Endothelial cell (in vitro differentiated cells): ENCODE measurements around the gene DENND1A. TPM values are rescaled to one million over a fixed set of nuclear protein-coding genes. Genes with fewer than 3 reads are reported as not detected.

Experiments used
- DNase-seq: peaks from one replicate; pipeline ENCODE4 v3.0.0; 2021; ENCODE audit warnings: low spot score
- H3K27ac Mint-ChIP-seq: one replicate; pipeline ENCODE4 v1.8.0; 2021; ENCODE audit warnings: mixed read lengths, inconsistent platforms; ENCODE audit not compliant: unreplicated experiment
- H3K27me3 Mint-ChIP-seq: one replicate; pipeline ENCODE4 v1.8.0; 2021; ENCODE audit warnings: mild to moderate bottlenecking, moderate library complexity, mixed read lengths, inconsistent platforms; ENCODE audit not compliant: unreplicated experiment
- H3K36me3 Mint-ChIP-seq: one replicate; pipeline ENCODE4 v1.8.0; 2021; ENCODE audit warnings: mild to moderate bottlenecking, low read depth, mixed read lengths, inconsistent platforms; ENCODE audit not compliant: unreplicated experiment
- H3K4me1 Mint-ChIP-seq: one replicate; pipeline ENCODE4 v1.8.0; 2021; ENCODE audit warnings: mild to moderate bottlenecking, mixed read lengths, inconsistent platforms; ENCODE audit not compliant: unreplicated experiment
- H3K4me3 Mint-ChIP-seq: one replicate; pipeline ENCODE4 v1.8.0; 2021; ENCODE audit warnings: mild to moderate bottlenecking, mixed read lengths, inconsistent platforms; ENCODE audit not compliant: unreplicated experiment
- H3K9me3 Mint-ChIP-seq: one replicate; pipeline ENCODE4 v1.8.0; 2021; ENCODE audit warnings: mixed read lengths, inconsistent platforms; ENCODE audit not compliant: unreplicated experiment
- total RNA-seq: library from RNA; stranded (reverse); fragmentation: NEBNext Ultra II Directional; extraction: Animal tissue kit (Norgen Biotek cat#: 25700); gene quantifications from one replicate; pipeline ENCODE4 v1.2.1, GENCODE V29; 2021; ENCODE audit not compliant: unreplicated experiment
- TF ChIP-seq, protein P1 (sequence below): fragments of 200-600 bp; sonication (generic); IDR thresholded peaks from one replicate; pipeline ENCODE4 v1.5.0; 2021; ENCODE audit warnings: antibody characterized with exemption; ENCODE audit not compliant: unreplicated experiment

Gene DENND1A
- total RNA-seq, 1 donor from 2014 or later = 14.1 TPM

DNA sequence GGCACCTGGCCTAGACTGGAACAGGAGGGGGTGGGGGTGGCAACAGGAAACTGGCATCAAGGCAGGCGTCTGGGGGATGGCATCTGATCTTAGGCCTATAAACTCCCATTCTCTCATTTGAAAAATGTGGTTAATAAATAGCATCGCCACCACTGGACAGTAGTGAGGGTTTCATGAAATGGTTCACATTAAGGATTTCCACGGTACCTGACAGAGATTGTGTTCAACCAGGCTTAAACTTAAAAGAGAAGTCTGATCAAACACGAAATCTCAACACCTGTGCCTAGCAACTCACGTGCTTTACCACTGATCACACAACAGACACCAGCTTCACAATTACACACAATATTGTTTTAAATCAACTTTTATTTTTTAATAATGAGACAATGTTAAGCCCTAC, 3.0 kb downstream of the DENND1A start:
- H3K4me3 Mint-ChIP-seq = no peak overlapping the region
- H3K4me1 Mint-ChIP-seq = peaks cover 48% of the 10 kb centered on the region

DNA sequence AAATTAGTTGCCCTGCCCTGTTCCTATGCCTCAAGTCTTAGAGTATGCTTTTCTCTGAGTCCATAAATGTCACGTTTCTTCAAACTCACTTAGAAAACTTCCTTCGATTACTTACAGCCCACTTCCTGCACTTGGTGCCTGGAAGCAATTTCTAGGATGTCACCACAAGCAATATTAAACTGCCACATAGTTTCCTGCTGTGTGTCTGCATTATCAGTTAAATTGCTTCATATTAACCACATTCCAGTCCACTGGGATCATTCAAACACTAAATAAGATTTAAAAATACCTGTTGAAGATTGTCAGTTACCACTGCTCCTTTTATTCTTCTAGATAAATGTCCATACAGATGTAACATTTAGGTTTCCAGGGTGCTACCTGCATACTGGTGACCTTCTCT, 4.1 kb downstream of the DENND1A start:
- no peaks in the 10 kb centered on the region for H3K9me3 Mint-ChIP-seq
- no peak overlapping the region for H3K4me3 Mint-ChIP-seq
- peaks cover 5% of the 10 kb centered on the region for H3K36me3 Mint-ChIP-seq
- no peak for DNase-seq
- no peak overlapping the region for H3K27ac Mint-ChIP-seq
- TF ChIP-seq, protein P1, sequence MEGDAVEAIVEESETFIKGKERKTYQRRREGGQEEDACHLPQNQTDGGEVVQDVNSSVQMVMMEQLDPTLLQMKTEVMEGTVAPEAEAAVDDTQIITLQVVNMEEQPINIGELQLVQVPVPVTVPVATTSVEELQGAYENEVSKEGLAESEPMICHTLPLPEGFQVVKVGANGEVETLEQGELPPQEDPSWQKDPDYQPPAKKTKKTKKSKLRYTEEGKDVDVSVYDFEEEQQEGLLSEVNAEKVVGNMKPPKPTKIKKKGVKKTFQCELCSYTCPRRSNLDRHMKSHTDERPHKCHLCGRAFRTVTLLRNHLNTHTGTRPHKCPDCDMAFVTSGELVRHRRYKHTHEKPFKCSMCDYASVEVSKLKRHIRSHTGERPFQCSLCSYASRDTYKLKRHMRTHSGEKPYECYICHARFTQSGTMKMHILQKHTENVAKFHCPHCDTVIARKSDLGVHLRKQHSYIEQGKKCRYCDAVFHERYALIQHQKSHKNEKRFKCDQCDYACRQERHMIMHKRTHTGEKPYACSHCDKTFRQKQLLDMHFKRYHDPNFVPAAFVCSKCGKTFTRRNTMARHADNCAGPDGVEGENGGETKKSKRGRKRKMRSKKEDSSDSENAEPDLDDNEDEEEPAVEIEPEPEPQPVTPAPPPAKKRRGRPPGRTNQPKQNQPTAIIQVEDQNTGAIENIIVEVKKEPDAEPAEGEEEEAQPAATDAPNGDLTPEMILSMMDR = no peak
- peaks cover 58% of the 10 kb centered on the region for H3K4me1 Mint-ChIP-seq
- peaks cover 6% of the 10 kb centered on the region for H3K27me3 Mint-ChIP-seq

More for the DNA sequence above, 3.0 kb downstream of the DENND1A start:
- peaks cover 8% of the 10 kb centered on the region for H3K27me3 Mint-ChIP-seq
- no peak for DNase-seq
- H3K36me3 Mint-ChIP-seq = peaks cover 5% of the 10 kb centered on the region
- H3K9me3 Mint-ChIP-seq = no peaks in the 10 kb centered on the region
- no peak overlapping the region for H3K27ac Mint-ChIP-seq
- TF ChIP-seq, protein P1 = no peak

DNA sequence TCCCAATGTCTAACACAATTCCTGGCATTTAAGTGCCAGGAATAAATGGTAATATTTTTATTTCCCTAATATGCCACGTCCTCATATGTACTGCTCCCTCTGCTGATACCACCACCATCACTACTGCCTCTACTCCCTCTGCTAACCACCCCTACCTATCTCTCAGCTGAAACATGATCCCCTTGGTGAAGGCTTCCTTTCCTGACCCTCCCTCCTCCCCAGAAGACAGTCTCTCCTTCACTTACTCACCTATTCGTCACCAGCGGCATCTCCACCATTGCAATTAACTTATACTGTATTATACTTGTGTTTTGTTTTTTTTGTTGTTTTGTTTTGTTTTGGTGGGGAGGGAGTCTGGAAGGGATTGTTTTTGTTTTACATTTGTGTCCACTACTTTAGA, 4.8 kb downstream of the DENND1A start:
- no peaks in the 10 kb centered on the region for H3K9me3 Mint-ChIP-seq
- TF ChIP-seq, protein P1 = no peak
- no peak overlapping the region for H3K27ac Mint-ChIP-seq
- peaks cover 54% of the 10 kb centered on the region for H3K4me1 Mint-ChIP-seq
- DNase-seq = no peak
- no peak overlapping the region for H3K4me3 Mint-ChIP-seq
- H3K36me3 Mint-ChIP-seq = peaks cover 5% of the 10 kb centered on the region
- peaks cover 3% of the 10 kb centered on the region for H3K27me3 Mint-ChIP-seq

DNA sequence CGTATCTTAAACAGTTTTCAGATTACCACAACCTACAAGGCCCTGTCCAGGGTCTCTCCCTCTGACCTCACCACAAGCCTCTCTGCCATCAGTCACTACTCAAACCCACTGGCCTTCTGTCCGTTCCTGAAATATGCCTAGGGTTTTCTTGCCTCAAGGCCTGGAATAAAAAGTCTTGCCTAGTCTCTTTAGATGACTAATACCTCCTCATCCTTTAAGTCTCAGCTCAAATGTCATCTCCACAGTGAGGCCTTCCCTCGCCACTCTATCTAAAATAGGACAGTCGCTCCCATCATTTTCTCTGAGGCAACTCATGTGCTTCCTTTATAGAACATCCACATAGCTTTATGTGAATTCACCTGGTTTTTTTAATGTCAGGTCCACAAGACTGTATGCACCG, 5.2 kb downstream of the DENND1A start:
- H3K27me3 Mint-ChIP-seq = peaks cover 3% of the 10 kb centered on the region
- TF ChIP-seq, protein P1 = no peak
- H3K27ac Mint-ChIP-seq = no peak overlapping the region
- no peak overlapping the region for H3K4me3 Mint-ChIP-seq
- H3K36me3 Mint-ChIP-seq = peaks cover 5% of the 10 kb centered on the region
- peaks cover 54% of the 10 kb centered on the region for H3K4me1 Mint-ChIP-seq
- DNase-seq = no peak
- H3K9me3 Mint-ChIP-seq = no peaks in the 10 kb centered on the region

DNA sequence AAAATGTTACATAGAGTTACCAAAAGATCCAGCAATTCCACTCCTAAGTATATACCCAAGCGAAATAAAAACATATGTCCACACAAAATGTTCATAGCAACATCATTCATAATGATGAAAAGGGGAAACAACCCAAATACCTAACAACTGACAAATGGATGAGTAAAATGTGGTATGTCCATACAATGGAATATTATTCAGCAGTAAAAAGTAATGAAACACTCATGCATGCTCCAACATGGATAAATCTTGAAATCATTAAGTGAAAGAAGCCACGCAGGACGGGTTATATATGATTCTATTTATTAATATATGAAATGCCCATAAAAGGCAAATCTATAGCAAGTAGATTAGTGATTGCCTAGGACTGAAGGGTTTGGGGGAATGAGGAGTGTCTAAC, 6.0 kb downstream of the DENND1A start:
- peaks cover 3% of the 10 kb centered on the region for H3K27me3 Mint-ChIP-seq
- peaks cover 3% of the 10 kb centered on the region for H3K36me3 Mint-ChIP-seq
- TF ChIP-seq, protein P1 = no peak
- no peak overlapping the region for H3K4me3 Mint-ChIP-seq
- peaks cover 51% of the 10 kb centered on the region for H3K4me1 Mint-ChIP-seq
- no peaks in the 10 kb centered on the region for H3K9me3 Mint-ChIP-seq
- DNase-seq = no peak
- H3K27ac Mint-ChIP-seq = no peak overlapping the region
